Fibroblast of skin of back (primary cell): ENCODE data around the gene AFP. TPM values are rescaled to one million over a fixed set of nuclear protein-coding genes. Genes with fewer than 3 reads are reported as not detected.
"Not testable (repeated sequence)": the region's sequence is repeated elsewhere in the genome, so short reads cannot be mapped to it uniquely, and the experiment has no call there.

ENCODE experiments used
- DNase-seq: peaks from one replicate; pipeline ENCODE4 v3.0.0-alpha.2; 2013
- polyA plus RNA-seq, 2 experiments: library from polyadenylated mRNA; unstranded; fragments of 120-200 nt; gene quantifications; one replicate each; pipeline ENCODE4 v1.2.1, GENCODE V29; 2013; ENCODE audit not compliant: insufficient read length in 2 of 2

AFP gene
- polyA plus RNA-seq (2013, experiment 1 of 2; ENCODE audit: insufficient read length) = 3.3 TPM
- 0.88 TPM for polyA plus RNA-seq (2013, experiment 2 of 2; ENCODE audit: insufficient read length)

- DNase-seq = no peak
Observed at GRCh38 chr4:73435984-73436383, at the start of gene AFP. AFP (plus strand) TSS chr4:73436221; CDS start chr4:73436263, 42 bp downstream.

GRCh38 chr4:73387552-73387951 lies 48.5 kb upstream of the AFP start:
- DNase-seq = no peak

GRCh38 chr4:73388887-73389286 lies 47.1 kb upstream of the AFP start:
- DNase-seq = no peak

GRCh38 chr4:73389663-73390062 lies 46.4 kb upstream of the AFP start:
- not testable (repeated sequence) for DNase-seq

- no peak for DNase-seq
Observed at GRCh38 chr4:73391774-73392173, 44.2 kb upstream of the AFP start.

GRCh38 chr4:73392936-73393335 lies 43.1 kb upstream of the AFP start:
- no peak for DNase-seq

- no peak for DNase-seq
Observed at GRCh38 chr4:73396304-73396703, 39.7 kb upstream of the AFP start.

- DNase-seq = no peak
Observed at GRCh38 chr4:73396993-73397972, 38.7 kb upstream of the AFP start.

GRCh38 chr4:73401412-73401811 lies 34.6 kb upstream of the AFP start:
- DNase-seq = no peak

- no peak for DNase-seq
Observed at GRCh38 chr4:73404042-73404441, 32.0 kb upstream of the AFP start, which contains the start of gene ALB. ALB (plus strand) TSS chr4:73404287; CDS start chr4:73404328, 41 bp downstream.

- no peak for DNase-seq
Observed at GRCh38 chr4:73404457-73404856, 31.6 kb upstream of the AFP start.

- DNase-seq = no peak
Observed at GRCh38 chr4:73405138-73405537, 30.9 kb upstream of the AFP start.

- no peak for DNase-seq
Observed at GRCh38 chr4:73406548-73406875, 29.5 kb upstream of the AFP start.

GRCh38 chr4:73407227-73407673 lies 28.8 kb upstream of the AFP start:
- no peak for DNase-seq

GRCh38 chr4:73408181-73408867 lies 27.7 kb upstream of the AFP start:
- DNase-seq = no peak

GRCh38 chr4:73409012-73409862 lies 26.8 kb upstream of the AFP start:
- no peak for DNase-seq

GRCh38 chr4:73409978-73410548 lies 26.0 kb upstream of the AFP start:
- DNase-seq = no peak

- no peak for DNase-seq
Observed at GRCh38 chr4:73410916-73411730, 24.9 kb upstream of the AFP start.

- no peak for DNase-seq
Observed at GRCh38 chr4:73411731-73412414, 24.1 kb upstream of the AFP start.

- DNase-seq = no peak
Observed at GRCh38 chr4:73413294-73413755, 22.7 kb upstream of the AFP start.

- DNase-seq = no peak
Observed at GRCh38 chr4:73414936-73415271, 21.1 kb upstream of the AFP start.
